AG04450 (cell line): ENCODE measurements around the gene RPN1. TPM values are rescaled to one million over a fixed set of nuclear protein-coding genes. Genes with fewer than 3 reads are reported as not detected.

Experiments used
- CTCF ChIA-PET: fragments of 300-600, 350-600 bp; formaldehyde crosslinking; extraction: SDS; loops from one replicate; lab custom pipeline; 2022; ENCODE audit warnings: antibody characterized with exemption, inconsistent platforms; lab: Charles Lee
- POLR2A ChIA-PET: fragments of 350-600 bp; formaldehyde crosslinking; extraction: SDS; loops from one replicate; lab custom pipeline; 2021; ENCODE audit warnings: antibody characterized with exemption, inconsistent platforms; lab: Yijun Ruan, JAX
- DNase-seq: peaks from one replicate; pipeline ENCODE4 v3.0.0-alpha.2; 2011; ENCODE audit warnings: low read depth, low spot score
- H3K27ac ChIP-seq: one replicate; pipeline ENCODE4 v1.5.1; 2012; ENCODE audit warnings: low read depth, low read length, control low read depth
- H3K27me3 ChIP-seq: one replicate; pipeline ENCODE4 v1.6.0; 2012; ENCODE audit warnings: low read length; ENCODE audit not compliant: control insufficient read depth, insufficient read depth
- H3K4me3 ChIP-seq: 2 replicates; pipeline ENCODE4 v1.5.1; 2011; ENCODE audit warnings: mild to moderate bottlenecking, low read depth, low read length, control low read depth
- H3K9me3 ChIP-seq: 2 replicates; pipeline ENCODE4 v1.5.1; 2012; ENCODE audit warnings: low read length; ENCODE audit not compliant: control insufficient read depth, insufficient read depth
- polyA plus RNA-seq: library from polyadenylated mRNA; depleted of rRNA; stranded (reverse); fragments of >200 nt; gene quantifications from 2 replicates; pipeline ENCODE4 v1.2.3, GENCODE V29; 2011
- TF ChIP-seq, protein P1 (sequence below): IDR thresholded peaks from 2 replicates; pipeline ENCODE4 v1.5.1; 2011; ENCODE audit warnings: low read depth, low read length, control low read depth, inconsistent platforms

RPN1 gene
- polyA plus RNA-seq, 1 experiment = 458 TPM

GRCh38 chr3:128632301-128632700 is 18.3 kb downstream of the RPN1 start:
- Histone ChIP-seq H3K27ac (no peak overlapping the region), H3K4me3 (no peak overlapping the region), H3K27me3 (no peaks in the 10 kb centered on the region), H3K9me3 (no peaks in the 10 kb centered on the region)
- ChIA-PET CTCF (interaction anchor here (1.4 to 2.1 kb wide), 2 partner anchors 15 to 23 kb away, joined by 6 to 9 read pairs; no protein-coding TSS in a partner anchor), POLR2A (no interaction called here)
- TF ChIP-seq, protein P1, sequence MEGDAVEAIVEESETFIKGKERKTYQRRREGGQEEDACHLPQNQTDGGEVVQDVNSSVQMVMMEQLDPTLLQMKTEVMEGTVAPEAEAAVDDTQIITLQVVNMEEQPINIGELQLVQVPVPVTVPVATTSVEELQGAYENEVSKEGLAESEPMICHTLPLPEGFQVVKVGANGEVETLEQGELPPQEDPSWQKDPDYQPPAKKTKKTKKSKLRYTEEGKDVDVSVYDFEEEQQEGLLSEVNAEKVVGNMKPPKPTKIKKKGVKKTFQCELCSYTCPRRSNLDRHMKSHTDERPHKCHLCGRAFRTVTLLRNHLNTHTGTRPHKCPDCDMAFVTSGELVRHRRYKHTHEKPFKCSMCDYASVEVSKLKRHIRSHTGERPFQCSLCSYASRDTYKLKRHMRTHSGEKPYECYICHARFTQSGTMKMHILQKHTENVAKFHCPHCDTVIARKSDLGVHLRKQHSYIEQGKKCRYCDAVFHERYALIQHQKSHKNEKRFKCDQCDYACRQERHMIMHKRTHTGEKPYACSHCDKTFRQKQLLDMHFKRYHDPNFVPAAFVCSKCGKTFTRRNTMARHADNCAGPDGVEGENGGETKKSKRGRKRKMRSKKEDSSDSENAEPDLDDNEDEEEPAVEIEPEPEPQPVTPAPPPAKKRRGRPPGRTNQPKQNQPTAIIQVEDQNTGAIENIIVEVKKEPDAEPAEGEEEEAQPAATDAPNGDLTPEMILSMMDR = no peak
- DNase-seq = no peak

DNA sequence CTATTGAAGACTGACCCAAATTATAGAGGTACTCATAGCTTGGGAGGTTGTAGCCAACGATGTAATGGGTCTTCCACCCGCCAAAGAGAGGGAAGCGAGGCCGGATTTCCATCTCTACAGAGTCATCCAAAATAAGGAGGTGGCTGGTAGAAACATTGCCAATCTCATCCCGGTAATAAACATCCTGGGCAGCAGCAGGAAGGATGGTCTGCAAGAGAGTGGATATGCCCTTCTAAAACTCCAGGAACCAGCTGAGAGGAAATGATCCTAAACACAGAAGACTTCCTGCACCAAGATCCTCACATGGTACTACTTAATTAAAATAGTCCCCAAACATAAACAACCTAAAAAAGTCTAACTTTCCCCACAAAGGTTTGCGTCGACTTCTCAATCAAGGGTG is 20.7 kb downstream of the RPN1 start:
- ChIA-PET POLR2A (interaction anchor here (0.6 kb wide), 1 partner anchor 51 kb away, joined by 3 read pairs; no protein-coding TSS in a partner anchor), CTCF (interaction anchor here (1.0 to 3.6 kb wide), 2 partner anchors 12 to 165 kb away, joined by 4 to 28 read pairs; no protein-coding TSS in a partner anchor)
- Histone ChIP-seq H3K27me3 (no peaks in the 10 kb centered on the region), H3K27ac (no peak overlapping the region), H3K4me3 (no peak overlapping the region), H3K9me3 (no peaks in the 10 kb centered on the region)
- TF ChIP-seq, protein P1 = no peak
- no peak for DNase-seq

- Histone ChIP-seq H3K27ac (no peak overlapping the region), H3K27me3 (no peaks in the 10 kb centered on the region), H3K4me3 (no peak overlapping the region), H3K9me3 (no peaks in the 10 kb centered on the region)
- ChIA-PET POLR2A (no interaction called here), CTCF (interaction anchor here (0.6 to 0.9 kb wide), 2 partner anchors 7 to 300 kb away, joined by 3 read pairs; no protein-coding TSS in a partner anchor)
- no peak for DNase-seq
- TF ChIP-seq, protein P1 = no peak
These were observed 25.1 kb downstream of the RPN1 start for GRCh38 chr3:128625409-128625945.

DNA sequence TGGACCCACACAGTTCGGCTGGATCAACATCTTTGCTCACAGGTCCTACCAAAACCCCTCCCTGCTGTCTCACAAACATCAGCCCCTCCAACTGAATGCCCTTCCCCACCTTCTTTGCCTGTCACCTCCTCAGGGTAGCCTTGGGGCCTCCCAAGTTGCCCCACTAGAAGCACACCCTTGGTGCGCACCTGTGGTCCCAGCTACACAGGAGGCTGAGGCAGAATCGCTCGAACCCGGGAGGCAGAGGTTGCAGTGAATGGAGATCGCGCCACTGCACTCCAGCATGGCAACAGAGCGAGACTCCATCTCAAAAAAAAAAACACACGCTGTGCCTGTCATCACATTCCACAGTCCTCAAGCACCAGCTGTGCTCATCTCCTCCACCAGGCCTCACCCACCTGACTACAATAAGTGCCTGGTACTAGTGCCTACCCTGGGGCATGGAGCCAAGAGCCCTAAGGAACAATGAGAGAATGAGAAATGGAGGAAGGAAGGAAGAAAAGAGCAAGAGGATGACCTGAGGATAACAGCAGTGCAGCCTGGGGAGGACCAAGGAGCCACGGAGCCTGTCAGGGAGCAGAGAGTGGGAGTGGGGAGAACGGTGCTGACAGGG is 26.0 kb downstream of the RPN1 start:
- Histone ChIP-seq H3K9me3 (no peaks in the 10 kb centered on the region), H3K27me3 (no peaks in the 10 kb centered on the region), H3K4me3 (no peak overlapping the region), H3K27ac (peak overlapping the region; percentile 31)
- CTCF ChIA-PET = interaction anchor here (0.6 kb wide), 1 partner anchor 301 kb away, joined by 3 read pairs; no protein-coding TSS in a partner anchor
- no peak for DNase-seq
- TF ChIP-seq, protein P1 = no peak
- POLR2A ChIA-PET = no interaction called here

DNA sequence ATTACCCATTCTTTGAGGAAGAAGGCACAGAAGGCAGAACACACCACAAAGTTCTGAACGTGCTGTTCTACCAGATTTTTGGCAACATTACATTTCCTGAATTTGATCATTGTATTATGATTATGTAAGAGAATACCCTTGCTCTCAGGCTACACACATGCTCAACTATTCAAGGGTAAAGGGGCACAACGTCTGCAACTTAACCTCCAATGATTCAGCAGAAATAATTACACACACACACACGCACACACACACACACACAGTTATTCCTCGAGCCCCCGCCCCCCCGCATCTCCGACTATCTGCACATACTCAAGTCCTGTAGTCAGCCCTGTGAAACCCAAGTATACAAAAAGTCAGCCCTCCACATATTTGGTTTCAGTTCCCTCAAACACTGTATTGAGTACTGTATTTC is 26.8 kb downstream of the RPN1 start:
- TF ChIP-seq, protein P1 = no peak
- DNase-seq = peak; percentile 50
- CTCF ChIA-PET = no interaction called here
- Histone ChIP-seq H3K4me3 (no peak overlapping the region), H3K27ac (peak overlapping the region; percentile 47), H3K9me3 (no peaks in the 10 kb centered on the region), H3K27me3 (no peaks in the 10 kb centered on the region)
- POLR2A ChIA-PET = no interaction called here
